Measurements from ENCODE around the gene CD33.

Gene CD33

DNA sequence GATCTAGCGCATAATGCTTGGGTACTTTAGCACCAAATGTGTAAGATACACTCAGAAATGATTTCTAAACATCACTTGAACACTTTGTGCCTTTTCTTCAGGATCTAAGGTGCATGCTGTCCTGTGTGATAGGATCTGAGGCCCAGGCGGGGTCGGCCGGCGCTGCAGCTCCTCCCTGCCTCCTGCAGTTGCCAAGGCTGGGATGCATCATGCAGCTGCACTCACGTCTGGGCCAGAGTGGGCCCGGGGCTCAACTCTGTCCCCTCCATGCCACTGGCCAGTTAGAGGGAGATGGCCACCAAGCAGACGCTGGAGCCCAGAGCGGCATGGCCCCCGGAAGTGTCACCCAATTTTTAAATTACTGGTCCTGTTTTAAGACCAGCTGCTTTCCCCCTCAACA, 29.3 kb upstream of the CD33 start:
- TF ChIP-seq, protein P1, sequence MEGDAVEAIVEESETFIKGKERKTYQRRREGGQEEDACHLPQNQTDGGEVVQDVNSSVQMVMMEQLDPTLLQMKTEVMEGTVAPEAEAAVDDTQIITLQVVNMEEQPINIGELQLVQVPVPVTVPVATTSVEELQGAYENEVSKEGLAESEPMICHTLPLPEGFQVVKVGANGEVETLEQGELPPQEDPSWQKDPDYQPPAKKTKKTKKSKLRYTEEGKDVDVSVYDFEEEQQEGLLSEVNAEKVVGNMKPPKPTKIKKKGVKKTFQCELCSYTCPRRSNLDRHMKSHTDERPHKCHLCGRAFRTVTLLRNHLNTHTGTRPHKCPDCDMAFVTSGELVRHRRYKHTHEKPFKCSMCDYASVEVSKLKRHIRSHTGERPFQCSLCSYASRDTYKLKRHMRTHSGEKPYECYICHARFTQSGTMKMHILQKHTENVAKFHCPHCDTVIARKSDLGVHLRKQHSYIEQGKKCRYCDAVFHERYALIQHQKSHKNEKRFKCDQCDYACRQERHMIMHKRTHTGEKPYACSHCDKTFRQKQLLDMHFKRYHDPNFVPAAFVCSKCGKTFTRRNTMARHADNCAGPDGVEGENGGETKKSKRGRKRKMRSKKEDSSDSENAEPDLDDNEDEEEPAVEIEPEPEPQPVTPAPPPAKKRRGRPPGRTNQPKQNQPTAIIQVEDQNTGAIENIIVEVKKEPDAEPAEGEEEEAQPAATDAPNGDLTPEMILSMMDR (IDR thresholded peaks at IDR 0.05; ENCODE audit: low read depth, low read length), result no peak
- H3K4me3 ChIP-seq (ENCODE audit: low read depth, low read length), result no peak overlapping the region
- no peak for DNase-seq (ENCODE audit: low read depth, low spot score)
- in situ Hi-C loops (cut with HindIII; ENCODE audit: low sequenced_read_pairs), result no loop called here

DNA sequence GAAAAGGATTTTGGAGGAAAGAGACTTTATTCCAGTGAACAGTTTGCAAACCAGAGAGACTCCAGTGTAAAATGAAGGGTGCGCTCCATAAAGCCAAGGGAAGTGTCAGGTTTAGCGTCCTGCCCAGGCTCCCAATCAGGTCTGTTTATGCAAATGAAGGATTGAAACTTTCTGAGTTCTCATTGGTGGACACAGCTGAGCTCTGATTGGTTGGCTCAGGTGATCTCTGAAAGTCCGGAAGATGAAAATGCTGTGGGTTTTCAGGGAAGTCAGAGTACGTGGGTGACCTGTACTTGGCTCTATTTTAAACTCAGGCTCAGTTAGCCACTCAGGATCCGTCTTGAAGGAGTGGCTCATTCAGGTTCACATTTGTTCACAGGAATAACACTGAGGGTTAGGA, 28.7 kb upstream of the CD33 start:
- no peak overlapping the region for H3K4me3 ChIP-seq (ENCODE audit: low read depth, low read length)
- no peak for DNase-seq (ENCODE audit: low read depth, low spot score)
- TF ChIP-seq, protein P1 (IDR thresholded peaks at IDR 0.05; ENCODE audit: low read depth, low read length), result no peak
- in situ Hi-C loops (cut with HindIII; ENCODE audit: low sequenced_read_pairs), result no loop called here

DNA sequence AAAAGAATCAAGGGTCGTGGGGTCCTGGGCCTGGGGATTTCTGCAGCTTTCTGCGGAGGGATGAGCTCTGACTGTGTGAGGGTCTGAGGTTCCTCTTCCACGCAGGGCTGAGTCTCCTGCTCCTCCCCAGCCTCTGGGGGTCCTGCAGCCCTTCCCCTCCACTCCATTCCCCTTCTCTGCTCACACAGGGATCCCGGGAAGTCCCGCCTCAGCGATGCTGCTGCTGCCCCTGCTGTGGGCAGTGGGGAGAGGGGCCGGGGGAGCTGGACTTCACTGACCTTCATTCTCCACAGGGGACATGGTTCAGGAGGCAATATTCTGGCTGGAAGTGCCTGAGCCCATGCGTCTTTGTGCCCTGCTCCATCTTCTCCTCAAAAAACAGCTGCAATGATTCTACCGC, 26.2 kb upstream of the CD33 start:
- no peak overlapping the region for H3K4me3 ChIP-seq (ENCODE audit: low read depth, low read length)
- in situ Hi-C loops (cut with HindIII; ENCODE audit: low sequenced_read_pairs), result no loop called here
- DNase-seq (ENCODE audit: low read depth, low spot score), result no peak
- TF ChIP-seq, protein P1 (IDR thresholded peaks at IDR 0.05; ENCODE audit: low read depth, low read length), result no peak

DNA sequence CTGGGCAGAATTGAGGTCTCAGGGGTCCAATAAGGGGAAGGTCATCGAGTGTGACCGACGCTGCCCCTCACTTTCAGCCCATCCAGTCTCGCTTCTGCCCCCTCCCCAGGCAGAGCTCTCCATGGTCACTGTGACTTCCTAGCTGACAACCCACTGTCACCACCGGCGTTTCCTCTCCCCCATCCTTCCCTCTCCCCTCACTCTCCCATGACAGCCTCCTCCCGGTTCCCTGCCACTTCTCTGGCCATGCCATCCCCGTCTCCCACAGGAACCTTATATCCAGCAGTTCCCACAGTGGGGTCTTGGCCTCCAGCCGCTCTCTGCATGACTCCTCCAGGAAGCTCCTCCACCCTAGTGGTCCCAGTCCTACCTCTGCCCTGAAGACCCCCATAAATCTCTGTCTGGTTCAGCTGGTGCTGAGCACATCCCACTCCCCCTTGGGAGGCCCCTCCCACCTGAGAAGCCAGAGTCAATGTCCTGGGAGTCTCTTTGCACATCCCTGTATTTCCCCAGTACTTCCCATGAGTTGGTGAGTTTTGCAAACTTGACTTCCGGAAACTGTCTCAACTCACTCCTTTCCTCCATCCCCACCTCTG, 24.7 kb upstream of the CD33 start:
- in situ Hi-C loops (cut with HindIII; ENCODE audit: low sequenced_read_pairs), result no loop called here
- no peak for DNase-seq (ENCODE audit: low read depth, low spot score)
- TF ChIP-seq, protein P1 (IDR thresholded peaks at IDR 0.05; ENCODE audit: low read depth, low read length), result no peak
- H3K4me3 ChIP-seq (ENCODE audit: low read depth, low read length), result no peak overlapping the region

DNA sequence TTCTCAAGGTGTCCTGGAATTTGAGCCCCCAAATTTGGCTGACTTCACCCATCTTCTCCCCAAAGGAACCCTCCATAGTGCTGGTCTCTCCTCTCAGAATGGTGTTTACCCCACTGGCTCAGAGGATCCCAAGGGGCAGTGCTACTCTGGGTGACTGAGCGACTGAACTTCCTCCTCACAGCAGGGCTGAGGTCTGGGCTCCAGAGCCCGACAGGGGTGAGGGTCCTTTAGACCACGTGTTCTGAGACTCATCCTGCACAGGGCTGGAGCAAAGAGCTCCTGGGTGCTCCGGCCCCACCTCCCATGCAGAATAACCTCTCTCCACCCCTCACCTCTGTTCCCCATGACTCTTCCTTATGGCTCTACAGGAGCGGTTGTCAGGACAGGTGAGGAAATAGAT, 23.2 kb upstream of the CD33 start:
- H3K4me3 ChIP-seq (ENCODE audit: low read depth, low read length), result no peak overlapping the region
- in situ Hi-C loops (cut with HindIII; ENCODE audit: low sequenced_read_pairs), result no loop called here
- DNase-seq (ENCODE audit: low read depth, low spot score), result no peak
- TF ChIP-seq, protein P1 (IDR thresholded peaks at IDR 0.05; ENCODE audit: low read depth, low read length), result no peak

DNA sequence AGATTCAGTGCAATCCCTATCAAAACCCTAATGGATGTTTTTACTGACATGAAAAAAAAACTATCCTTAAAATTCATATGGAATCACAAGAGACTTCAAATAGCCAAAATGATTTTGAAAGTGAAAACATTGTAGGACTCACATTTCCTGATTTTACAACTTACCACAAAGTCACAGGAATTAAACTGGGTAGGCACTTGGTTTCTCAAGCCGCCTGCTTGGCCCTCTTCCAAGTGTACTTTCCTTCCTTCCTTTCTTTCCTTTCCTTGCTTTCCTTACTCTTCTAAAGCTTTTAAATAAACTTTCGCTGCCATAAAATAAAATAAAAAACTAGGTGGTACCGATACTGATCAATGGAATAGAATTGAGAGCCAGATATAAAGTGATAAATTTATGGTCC, 21.0 kb upstream of the CD33 start:
- no peak overlapping the region for H3K4me3 ChIP-seq (ENCODE audit: low read depth, low read length)

More for the DNA sequence above, 21.0 kb upstream of the CD33 start:
- in situ Hi-C loops (cut with HindIII; ENCODE audit: low sequenced_read_pairs), result no loop called here
- TF ChIP-seq, protein P1 (IDR thresholded peaks at IDR 0.05; ENCODE audit: low read depth, low read length), result no peak
- no peak for DNase-seq (ENCODE audit: low read depth, low spot score)

Measured in astrocyte of the spinal cord (primary cell).